ENCODE measurements around the gene MYL7.

Gene MYL7

DNA sequence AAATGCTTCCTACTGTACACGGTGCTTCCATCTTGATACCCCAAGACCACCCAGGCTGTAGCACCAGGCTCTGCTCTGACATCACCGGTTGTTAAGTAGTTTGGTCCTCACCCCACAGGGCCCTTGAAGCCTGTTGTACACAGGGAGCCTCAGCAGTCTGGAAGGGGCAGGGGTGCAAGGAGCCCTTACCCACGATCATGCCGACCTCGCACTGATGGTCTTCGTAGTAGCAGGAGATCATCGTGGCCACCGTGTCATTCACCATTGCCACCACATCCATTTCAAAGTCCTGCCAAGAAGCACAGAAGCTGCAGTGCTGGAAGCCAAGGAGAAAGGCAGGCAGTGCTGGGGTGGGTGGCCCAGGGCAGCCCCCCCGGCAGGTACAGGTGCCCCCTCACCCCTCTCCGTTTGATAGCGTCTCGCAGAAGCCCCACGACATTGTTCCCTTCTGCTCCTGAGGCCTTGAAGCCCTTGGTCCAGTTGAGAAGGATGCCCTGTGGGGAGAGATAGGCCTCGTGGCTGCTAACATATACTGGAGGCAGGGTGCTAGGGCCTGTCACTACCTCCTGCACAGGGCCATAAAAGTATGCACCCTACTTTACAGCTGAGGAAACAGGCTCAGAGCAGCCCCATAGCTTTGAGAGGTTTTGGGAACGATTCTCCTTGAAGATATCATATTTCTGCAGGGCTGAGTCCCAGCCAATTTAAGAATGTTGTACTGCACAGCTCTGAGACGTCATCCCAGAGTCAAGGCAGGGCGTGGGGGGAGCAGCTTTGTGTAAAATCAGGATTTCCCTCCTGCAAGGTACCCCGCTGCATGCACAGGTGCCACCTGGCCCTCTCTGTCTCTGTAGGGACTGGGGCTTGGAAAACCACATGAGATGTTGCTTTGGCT, 8.7 kb upstream of the MYL7 start:
- DNase-seq, result no peak

DNA sequence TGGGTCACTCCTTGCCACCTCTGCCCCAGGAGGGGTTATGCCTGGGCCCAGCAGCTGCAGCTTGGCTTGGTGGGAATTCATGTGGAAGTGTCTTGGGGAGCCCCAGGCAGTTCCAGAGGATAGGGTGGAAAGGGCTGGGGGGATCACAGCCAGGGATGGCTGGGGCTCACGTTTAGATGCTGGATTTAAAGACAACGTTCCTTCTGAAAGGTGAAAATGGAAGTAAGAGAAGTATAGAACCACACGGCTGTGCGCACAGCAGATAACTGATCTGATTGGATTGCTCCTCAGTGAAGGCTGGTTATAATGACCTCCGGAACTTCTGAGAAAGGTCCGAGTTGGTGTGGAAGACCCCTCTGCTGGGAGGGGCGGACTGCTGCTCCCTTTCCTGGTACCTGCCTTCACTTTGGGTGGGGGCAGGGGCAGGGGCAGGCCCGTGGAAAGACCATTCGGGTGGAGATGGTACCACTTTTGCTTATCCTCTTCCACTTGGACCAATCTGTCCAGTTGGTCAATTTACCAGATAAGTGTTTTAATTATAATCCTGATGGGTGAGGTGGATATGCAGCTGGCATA, 7.9 kb upstream of the MYL7 start:
- no peak for DNase-seq

DNA sequence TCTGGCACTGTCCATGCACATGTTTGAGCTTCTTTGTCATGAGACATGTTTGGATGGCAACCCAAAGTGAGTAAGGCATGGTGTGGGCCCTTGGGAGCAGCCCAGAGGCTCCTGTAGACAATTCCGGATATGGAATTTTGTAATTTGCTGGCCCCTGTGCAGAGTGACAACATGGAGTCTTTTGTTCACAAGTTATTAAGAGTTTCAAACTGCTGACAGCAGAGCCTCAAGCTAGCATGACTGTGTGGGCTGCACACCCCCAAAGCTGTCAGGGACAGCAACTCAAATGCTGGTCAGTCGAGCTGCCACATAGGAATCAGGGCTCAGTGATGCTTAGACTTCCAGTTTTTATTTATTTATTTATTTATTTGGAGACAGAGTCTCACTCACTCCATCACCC, 7.0 kb upstream of the MYL7 start:
- DNase-seq, result no peak

DNA sequence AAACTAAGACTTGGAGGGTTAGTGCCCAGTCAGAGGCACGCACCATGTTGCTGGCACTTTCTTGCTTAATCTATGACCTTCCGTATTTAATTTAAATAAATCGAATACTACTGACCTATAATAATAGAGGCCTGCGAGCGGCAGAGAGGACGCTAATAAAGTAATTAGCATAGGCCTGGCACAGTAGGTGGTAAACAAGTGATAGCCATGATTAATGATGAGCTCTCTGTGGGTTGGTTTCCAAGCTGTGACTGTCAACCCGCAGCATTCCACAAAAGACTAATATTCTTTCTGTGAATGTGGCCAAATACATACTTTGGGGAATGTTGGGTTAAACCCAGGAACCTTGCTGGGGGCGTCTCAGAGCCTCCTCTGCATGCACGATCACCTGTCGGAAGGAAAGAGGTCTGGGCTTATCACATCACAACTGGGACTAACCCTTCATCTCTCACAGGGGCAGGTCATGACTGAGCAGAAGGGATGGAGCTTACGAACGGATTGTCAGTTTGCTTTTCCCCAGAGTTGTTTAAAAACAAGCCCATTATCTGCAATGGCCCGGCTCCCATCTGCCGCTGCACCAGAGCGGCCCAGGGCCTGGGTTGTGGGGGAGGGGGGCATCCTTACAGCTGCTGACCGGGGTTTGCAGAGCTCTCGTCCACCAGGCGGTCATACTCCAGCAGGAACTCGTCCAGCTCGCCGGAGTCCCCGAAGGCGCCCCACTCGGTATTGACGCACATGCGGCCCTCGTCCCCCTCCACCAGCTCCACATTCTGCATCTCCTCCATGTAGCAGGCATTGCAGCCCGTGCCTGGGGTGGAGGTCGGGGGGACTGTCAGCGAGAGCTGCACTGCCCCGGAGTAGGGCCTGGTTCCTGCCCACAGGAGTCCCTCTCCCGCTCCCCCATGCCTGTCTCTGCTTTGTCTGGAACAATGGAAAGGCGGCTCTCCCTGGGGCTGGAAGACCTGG, 6.2 kb upstream of the MYL7 start:
- DNase-seq, result no peak

DNA sequence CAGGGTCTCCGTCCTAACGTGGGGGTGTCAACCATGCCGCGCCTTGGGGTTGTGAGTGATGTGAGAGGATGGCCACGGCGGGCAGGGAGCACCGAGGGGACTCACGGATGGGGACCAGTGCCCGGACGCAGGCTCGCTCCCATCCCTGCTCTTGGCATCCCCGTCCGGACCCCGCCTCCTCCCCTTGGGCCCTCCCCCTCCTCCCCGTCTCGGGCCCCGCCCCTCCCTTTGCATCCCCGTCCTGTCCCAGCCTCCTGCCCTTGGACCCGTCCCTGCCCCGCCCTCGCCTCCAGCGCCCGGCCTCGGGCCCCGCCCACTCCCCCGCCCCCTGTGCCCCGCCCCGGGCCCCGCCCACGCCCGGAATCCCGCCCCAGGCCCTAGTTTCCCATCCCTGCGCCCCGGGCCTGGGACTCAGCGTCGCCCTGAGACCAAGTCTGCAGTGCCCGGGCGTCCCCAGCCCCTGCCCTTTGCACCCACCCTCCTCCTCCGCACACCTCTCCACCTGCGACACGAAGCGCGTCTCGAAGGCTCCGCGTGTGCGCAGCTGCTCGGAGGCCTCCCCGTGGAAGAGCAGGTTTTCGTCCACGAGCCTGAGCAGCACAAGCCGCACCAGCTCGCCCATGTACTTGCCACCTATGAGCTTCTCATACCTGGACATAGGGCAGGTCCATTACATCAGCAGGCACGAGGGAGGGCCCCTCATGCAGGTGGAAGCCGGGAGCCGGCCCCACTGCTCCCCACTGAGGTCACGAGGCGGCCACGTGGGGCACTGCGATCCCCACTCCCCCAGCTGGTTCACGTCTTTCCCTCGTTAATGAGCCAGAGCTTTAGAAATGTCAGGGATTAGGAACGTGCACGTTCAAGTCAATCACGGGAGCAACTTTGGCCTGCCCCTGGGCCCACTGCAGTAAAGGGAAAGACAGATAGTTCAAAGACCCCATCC, 5.1 kb upstream of the MYL7 start:
- no peak for DNase-seq

DNA sequence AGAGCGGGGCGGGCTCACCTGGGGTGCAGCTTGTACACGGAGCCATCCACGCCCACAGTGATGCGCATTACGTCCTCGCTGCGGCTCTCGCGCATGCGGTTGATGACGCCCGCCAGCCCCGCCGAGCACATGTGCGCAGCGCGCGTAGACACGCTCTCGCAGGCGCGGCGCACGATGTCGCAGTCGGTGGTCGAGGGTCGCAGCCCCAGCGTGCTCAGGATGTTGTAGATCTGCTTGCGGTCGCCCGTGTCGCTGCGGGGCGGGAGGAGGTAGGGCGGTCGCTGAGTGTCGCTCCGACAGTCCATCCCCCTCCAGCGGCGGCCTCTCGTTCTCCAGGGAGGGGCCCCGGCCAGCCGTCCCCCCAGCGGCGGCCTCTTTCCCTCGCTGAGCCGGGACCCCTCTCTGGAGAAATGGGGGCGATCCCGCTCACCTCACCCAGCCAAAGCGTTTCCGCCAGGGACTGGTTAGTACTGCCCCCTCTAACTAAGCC, 4.4 kb upstream of the MYL7 start:
- DNase-seq, result no peak

DNA sequence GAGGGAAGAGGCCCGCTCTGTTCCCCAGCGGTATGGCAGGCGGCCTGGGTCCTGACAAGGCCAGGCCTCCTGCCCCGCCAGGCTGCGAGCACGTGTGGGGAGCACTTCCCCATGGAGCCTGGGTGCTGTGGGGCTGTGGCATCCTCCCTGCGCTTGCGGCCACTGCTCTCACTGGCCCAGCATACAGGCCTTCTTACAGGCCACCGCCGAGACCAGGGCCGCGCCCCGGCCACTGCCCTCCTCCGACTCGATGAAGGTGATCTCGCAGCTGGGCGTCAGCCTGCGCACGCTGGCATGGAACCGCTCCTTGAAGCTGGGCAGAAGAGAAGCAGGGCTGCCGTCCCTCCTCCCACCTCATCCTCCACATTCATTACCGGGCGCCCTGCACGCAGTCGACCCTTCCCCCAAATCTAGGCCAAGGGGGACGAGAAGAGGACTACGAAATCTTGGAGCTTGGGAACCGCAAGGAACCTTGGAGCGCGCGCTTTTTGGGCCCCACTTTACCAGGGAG, 3.9 kb upstream of the MYL7 start:
- no peak for DNase-seq

DNA sequence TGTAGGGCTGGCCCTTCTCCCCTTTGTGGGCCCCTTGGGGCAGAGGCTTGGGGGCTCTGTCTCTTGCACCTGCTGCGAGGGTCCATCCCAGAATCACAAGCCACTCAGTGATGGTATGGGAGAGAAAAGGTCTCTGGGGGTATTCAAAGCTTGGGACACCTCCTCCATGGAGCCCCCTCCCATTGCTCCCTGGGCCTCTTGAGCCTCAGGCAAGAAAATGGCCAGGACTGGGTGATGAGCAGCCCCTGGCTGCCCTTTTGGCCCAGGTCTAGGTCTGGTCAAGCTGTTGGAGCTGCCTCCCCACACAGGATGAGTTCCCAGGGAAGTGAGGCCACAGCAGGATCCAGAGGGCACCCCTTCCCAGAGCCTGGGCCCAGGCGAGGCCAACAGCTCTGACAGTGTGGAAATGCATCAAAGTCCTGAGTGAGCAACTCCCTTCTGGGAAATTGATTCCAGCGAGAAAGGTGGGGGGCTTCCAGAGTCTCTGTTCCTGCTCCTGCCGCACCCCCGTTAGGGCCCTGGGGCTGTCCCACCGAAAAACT, 3.4 kb upstream of the MYL7 start:
- DNase-seq, result no peak

DNA sequence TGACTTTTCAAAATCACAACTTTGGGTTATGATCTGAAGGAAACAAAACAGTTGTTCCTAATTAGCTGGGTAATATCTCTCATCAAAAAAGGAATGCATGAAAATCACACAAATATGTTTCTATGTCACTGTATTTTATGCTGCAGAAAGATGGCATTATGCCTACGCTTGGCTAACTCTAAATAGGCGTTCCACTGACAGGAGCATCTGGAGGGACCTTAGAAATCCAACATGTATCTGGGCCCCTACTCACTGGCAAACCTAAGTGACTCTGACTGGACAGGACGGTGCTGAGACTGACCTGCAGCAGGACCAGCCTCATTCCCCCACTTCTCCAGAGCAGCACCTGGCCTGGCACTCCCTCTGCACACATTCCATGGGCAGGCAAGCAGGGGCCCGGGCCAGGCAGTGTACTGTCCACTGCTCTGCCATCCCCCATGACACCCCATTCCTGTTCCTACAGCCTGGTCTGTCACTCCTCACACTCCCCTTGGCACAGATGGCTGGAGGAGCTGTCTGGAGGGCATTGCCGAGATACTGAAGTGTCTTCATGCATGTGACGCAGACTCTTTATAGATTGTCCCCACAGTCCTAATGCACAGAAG, 2.6 kb upstream of the MYL7 start:
- DNase-seq, result no peak

DNA sequence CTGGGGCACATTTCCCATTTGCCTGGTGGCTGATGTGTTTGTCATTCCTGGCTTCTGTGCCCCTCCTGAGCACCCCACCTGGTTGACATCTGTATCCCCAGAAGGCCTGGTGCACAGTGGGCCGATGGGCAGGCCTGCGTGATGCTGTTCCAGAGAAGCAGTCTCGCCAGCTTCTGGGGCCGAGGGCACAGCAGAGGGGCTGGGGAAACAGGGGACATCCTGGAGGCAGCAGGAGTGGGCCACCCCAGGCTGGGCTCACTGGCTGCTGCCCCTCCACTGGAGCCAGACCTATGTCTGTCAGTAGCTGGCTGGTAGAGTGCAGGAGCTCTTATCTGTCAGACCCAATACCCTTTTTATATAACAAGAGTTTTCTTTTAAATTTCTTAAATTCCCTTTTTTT, 896 bp upstream of the MYL7 start:
- DNase-seq, result no peak

DNA sequence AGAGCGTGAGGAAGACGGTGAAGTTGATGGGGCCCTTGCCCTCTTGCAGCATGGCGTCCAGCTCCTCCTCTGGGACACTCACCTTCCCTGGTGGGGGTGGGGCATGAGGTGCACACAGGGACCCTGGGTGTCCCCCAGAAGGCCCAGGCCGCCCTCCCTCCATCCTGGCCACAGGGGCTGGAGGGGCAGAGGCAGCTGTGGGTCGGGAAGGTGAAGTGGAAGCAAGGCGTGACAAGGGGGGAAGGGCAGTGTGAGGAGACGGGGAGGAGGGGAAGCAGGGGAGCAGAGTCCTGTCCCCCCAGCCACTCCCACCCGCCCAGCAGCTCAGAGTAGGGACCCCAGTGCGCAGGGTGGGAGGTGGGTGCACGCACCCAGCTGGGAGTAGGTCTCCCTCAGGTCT, 791 bp downstream of the MYL7 start:
- DNase-seq, result no peak

DNA sequence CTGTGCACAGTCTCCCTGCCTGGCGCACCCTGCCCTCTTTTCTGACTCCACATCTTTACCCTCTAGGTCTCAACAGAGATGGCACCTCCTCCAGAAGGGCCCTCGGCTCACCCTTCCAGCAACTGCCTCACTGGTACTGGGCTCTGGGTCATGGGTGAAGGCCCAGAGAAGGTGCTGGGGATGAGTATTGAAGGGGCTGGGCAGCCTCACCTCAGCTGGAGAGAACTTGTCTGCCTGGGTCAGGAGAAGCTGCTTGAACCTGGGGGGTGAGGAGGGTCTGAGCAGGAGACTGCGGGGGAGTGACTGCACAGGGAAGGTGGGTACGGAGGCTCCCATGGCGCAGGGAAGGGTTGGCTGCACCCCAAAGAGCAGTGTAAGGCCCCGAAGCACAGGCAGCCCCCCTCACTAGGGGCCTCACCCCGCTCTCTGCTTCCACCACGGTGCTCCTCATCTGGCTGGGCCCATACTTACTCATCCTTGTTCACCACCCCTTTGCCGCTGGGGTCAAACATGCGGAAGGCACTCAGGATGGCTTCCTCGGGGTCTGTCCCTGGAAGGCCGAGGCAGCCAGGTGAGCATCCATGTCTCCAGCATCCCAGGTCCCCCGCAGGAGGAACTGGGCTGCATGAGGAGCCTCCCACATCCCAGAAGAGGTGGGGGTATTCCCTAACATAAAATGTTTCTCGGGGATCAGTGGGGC, 1.7 kb downstream of the MYL7 start:
- DNase-seq, result no peak

DNA sequence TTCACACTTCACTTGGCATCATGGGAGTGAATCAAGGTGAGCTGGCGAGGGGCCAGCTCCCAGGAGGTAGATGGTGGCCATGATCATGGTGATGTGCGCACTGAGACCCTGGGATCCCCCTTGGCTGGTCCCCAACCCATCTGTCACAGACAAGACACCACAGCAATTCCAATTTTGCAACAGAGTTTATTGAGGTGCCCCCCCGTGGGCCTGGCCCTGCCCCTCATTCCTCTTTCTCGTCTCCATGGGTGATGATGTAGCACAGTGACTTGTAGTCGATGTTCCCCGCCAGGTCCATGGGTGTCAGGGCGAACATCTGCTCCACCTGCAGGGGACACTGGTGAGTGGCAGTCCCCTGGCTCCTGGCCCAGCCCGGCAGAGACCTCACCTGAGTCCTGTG, 2.4 kb downstream of the MYL7 start:
- no peak for DNase-seq

DNA sequence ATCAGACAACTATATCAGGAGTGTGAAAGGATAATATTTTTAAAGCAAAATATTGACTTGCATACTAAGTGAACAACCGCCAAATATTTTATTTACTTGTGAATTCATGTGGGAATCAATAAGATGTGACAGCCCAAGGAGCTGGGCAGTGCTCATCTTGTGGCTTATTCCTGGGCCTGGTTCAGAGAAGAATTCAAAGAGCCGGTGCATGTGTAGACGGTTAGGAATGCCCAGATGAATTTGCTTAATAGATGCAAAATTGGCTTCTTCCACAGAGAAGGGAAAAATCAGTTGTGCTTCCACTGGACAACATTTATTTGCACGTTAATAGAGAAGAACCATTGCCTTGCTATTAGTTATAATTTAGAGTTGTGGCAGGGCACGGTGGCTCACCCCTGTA, 4.4 kb downstream of the MYL7 start:
- no peak for DNase-seq

DNA sequence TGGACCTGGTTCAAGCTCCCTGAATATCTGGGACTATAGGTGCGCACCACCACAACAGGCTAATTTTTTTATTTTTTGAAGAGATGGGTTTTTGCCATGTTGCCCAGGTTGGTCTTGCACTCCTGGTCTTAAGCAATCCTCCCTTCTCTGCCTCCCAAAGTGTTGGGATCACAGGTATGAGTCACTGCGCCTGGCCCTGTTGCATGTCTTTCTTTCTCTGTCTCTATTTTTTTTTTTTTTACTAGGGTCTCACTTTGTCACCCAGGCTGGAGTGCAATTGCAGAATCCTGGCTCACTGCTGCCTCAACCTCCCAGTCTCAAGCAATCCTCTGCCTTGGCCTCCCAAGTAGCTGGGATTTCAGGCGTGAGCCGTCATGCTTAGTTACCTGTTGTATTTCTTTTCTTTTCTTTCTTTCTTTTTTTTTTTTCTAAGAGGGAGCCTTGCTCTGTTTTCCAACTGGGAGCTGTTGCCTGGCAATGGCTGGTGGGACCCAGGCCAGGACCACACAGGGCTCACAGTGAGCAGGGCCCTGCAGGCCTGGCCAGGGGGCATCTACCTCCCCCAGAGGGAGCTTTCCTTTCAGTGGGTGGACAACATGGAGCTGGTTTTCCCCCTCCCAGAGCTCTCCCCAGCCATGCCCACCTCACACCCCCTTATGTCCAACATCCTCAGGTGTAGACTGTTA, 6.0 kb downstream of the MYL7 start:
- DNase-seq, result no peak

DNA sequence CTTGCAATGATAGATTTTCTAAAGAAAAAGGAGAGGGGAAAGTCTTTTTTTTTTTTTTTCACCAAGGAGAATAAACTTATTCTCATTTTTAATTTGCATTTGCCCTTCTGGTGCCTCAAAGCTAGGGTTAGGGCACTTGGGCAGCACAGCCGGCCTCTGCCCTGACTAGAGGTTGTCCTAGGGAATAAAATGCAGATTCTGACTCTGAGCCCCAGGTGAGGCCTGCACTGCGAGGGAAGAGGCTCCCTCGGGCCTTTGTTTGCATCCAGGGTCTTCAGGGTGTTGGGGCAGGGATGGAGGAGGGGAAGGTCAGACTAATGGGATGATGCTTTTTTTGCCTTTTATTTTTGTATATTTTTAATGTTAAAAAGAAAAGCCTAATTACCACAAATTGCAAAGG, 7.8 kb downstream of the MYL7 start:
- DNase-seq, result no peak

DNA sequence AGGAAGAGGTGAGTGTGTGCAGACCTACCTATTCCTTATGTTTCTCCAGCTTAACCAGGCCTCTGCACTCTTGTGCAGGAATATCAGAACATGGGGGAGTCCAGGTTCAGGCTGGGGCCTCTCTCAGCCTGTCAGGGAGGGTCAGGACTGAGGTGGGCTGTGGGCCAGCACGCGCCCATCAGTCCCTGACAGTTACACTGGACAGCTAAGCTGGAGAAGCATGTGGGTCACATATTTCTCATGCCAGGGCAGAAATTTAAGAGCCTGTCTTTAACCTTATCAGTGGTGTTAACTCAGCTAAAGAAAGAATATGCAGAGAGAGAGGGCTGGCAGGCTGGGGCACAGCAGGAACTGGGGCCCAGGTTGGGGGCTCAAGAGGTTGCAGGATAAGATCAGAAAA, 9.1 kb downstream of the MYL7 start:
- DNase-seq, result no peak

DNA sequence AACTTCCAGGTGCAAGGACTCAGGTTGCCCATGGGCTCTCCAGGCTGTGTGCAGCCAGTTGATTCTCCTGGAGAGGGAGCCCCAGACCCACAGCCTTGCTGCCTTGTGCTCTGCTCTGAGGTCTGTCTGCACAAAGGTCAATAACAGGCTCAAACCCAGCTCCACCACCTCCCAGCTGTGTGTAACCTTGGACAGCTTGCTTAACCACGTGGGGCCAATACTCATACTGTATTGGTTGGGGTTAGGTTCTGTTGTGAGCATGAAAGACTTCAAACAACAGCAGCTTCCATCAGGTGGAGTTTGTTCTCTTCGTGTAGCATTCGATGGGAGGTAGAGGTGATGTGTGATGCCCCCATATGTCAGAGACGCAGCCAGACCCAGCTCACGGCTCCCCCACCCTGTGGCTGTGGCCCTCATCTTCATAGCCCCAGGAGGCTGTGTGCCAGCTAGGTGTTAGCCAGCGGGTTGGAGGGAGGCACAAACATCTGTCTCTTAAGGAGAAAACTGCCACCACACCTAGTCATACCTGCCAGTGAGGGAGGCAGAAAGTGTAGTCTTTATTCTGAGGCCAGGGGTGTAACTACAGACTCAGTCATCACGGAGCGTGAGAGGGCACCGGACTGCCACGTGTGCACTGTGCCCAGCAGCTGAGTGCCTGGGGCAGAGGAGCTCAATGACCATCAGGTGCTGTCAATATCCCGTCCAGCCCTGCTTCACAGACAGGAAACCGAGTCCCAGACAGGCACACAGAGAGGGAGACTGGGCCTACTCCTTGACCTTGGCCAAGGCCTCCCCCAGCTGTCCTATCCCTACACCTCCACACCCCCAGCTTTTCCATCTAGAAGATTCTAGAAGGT, 9.7 kb downstream of the MYL7 start:
- no peak for DNase-seq
